HepG2 (cell line): ENCODE measurements around the gene ACSM3. TPM values are rescaled to one million over a fixed set of nuclear protein-coding genes. Genes with fewer than 3 reads are reported as not detected.

Experiments
- ATAC-seq: fragments of 200-7000 bp; cut with Tn5 transposase; 3 replicates; pipeline ENCODE4 v1.9.1; 2020; ENCODE audit warnings: mild to moderate bottlenecking, moderate library complexity
- BruUV-seq: library from RNA; stranded (reverse); fragments of 400-500 nt; replicated peaks from 2 replicates; lab custom pipeline; 2021; lab: Mats Ljungman, UMichigan
- CTCF ChIA-PET: fragments of 300-600 bp; formaldehyde crosslinking; extraction: SDS; loops from one replicate; lab custom pipeline; 2021; ENCODE audit warnings: low total read pairs, inconsistent platforms, low intra/inter-chr PET ratio; lab: Yijun Ruan, JAX
- POLR2A ChIA-PET: fragments of 350-600 bp; sonication (Branson Sonifier 250); formaldehyde crosslinking; loops from one replicate; lab custom pipeline; 2020; ENCODE audit warnings: antibody characterized with exemption, inconsistent platforms; lab: Yijun Ruan, JAX
- DNase-seq: peaks from one replicate; pipeline ENCODE4 v3.0.0-alpha.2; 2015; ENCODE audit warnings: low spot score
- FAIRE-seq: peaks from 3 replicates; lab custom pipeline; 2011; peaks lifted over from hg19 to GRCh38; lab: Jason Lieb, UNC
- H2AFZ ChIP-seq: one replicate; pipeline ENCODE4 v1.6.1; 2011; ENCODE audit warnings: low read length, inconsistent platforms
- H3K27ac ChIP-seq: fragments of 300-600 bp; 3 replicates; pipeline ENCODE4 v1.8.0; 2011; ENCODE audit warnings: mixed run types, mild to moderate bottlenecking, mixed read lengths, low read length, inconsistent platforms; ENCODE audit not compliant: insufficient read depth; ENCODE audit errors: extremely low read length
- H3K27me3 ChIP-seq, 2 experiments: fragments of 200-600 bp in 1 of 2; 2 replicates in 1 of 2; 3 replicates in 1 of 2; pipeline versions ENCODE4 v1.6.0 to v1.8.0; 2011; ENCODE audit warnings: low read length in 2 of 2, mild to moderate bottlenecking in 2 of 2, moderate library complexity in 2 of 2, inconsistent platforms in 1 of 2; ENCODE audit not compliant: insufficient read depth in 2 of 2, control insufficient read depth in 1 of 2
- H3K36me3 ChIP-seq, 2 experiments: fragments of 200-600 bp in 1 of 2; replicated peaks in 1 of 2; 2 replicates in 1 of 2; 3 replicates in 1 of 2; pipeline versions ENCODE4 v1.5.1 to v1.8.0; 2011; ENCODE audit warnings: low read length in 2 of 2, inconsistent platforms in 1 of 2; ENCODE audit not compliant: insufficient read depth in 2 of 2, control insufficient read depth in 1 of 2
- H3K4me1 ChIP-seq: 2 replicates; pipeline ENCODE4 v1.5.1; 2012; ENCODE audit warnings: low read length, inconsistent platforms; ENCODE audit not compliant: insufficient read depth
- H3K4me2 ChIP-seq: 2 replicates; pipeline ENCODE4 v1.6.0; 2011; ENCODE audit warnings: low read depth, low read length, inconsistent platforms
- H3K4me3 ChIP-seq, 3 experiments: fragments of 200-600 bp in 1 of 3; sonication (generic), shearing (Covaris generic) in 1 of 3; replicated peaks in 1 of 3; 2 replicates each; pipeline ENCODE4 v1.5.1; 2011 to 2016; ENCODE audit warnings: low read length in 3 of 3, inconsistent platforms in 2 of 3, low read depth in 2 of 3, mild to moderate bottlenecking in 2 of 3, control low read depth in 1 of 3, mixed read lengths in 1 of 3; ENCODE audit not compliant: insufficient read depth in 1 of 3
- H3K79me2 ChIP-seq: one replicate; pipeline ENCODE4 v1.6.1; 2011; ENCODE audit warnings: low read length, inconsistent platforms; ENCODE audit not compliant: insufficient read depth
- H3K9ac ChIP-seq: 2 replicates; pipeline ENCODE4 v1.6.0; 2011; ENCODE audit warnings: mild to moderate bottlenecking, low read depth, low read length, inconsistent platforms; ENCODE audit not compliant: insufficient read depth
- H3K9me3 ChIP-seq: 2 replicates; pipeline ENCODE4 v1.5.1; 2012; ENCODE audit warnings: mild to moderate bottlenecking, low read length
- H4K20me1 ChIP-seq: 2 replicates; pipeline ENCODE4 v1.6.0; 2011; ENCODE audit warnings: inconsistent platforms, mild to moderate bottlenecking, low read length, moderate library complexity; ENCODE audit not compliant: insufficient read depth
- BRCA1 ChIP-seq: sonication (generic); formaldehyde crosslinking; IDR thresholded peaks from 2 replicates; pipeline ENCODE4 v1.4.0; 2020; ENCODE audit warnings: missing genetic modification reagents
- HNRNPL ChIP-seq: fragments of 200-400 bp; formaldehyde crosslinking; IDR thresholded peaks from 2 replicates; pipeline ENCODE4 v1.6.1; 2017; ENCODE audit warnings: mild to moderate bottlenecking, low read depth, low read length
- HOXA7 ChIP-seq: sonication (generic); formaldehyde crosslinking; IDR thresholded peaks from 2 replicates; pipeline ENCODE4 v1.8.1; 2022; ENCODE audit warnings: mild to moderate bottlenecking, missing genetic modification reagents, moderate library complexity
- ZNF589 ChIP-seq: sonication (generic); formaldehyde crosslinking; conservative IDR thresholded peaks from 2 replicates; pipeline ENCODE4 v1.8.0; 2022; ENCODE audit warnings: mild to moderate bottlenecking, moderate library complexity, missing genetic modification reagents
- ZNF672 ChIP-seq: sonication (generic); formaldehyde crosslinking; IDR thresholded peaks from 2 replicates; pipeline ENCODE4 v1.8.1; 2022; ENCODE audit warnings: missing genetic modification reagents
- ZNF776 ChIP-seq: sonication (generic); formaldehyde crosslinking; IDR thresholded peaks from 2 replicates; pipeline ENCODE4 v1.4.0; 2020; ENCODE audit warnings: mild to moderate bottlenecking, missing genetic modification reagents
- WGBS: methylation state at CpG from one replicate; pipeline ENCODE4 v1.1.6; 2017; ENCODE audit warnings: low lambda C conversion rate; 5-methylcytosine and 5-hydroxymethylcytosine counted together
- in situ Hi-C: cut with HindIII; loops from 2 replicates; pipeline ENCODE4 v1.10.0; 2017; ENCODE audit warnings: low pct_unique_long_range_greater_than_20kb; ENCODE audit not compliant: extremely low pct_ligation_motif_present
- intact Hi-C: fragments of 100-400 bp; cut with micrococcal nuclease; formaldehyde crosslinking; loops from one replicate; pipeline ENCODE4 v1.10.0; 2022; ENCODE audit not compliant: unreplicated experiment
- polyA plus RNA-seq, 8 experiments: library from polyadenylated mRNA; depleted of rRNA in 3 of 8; stranded (reverse) in 7 of 8; unstranded in 1 of 8; fragments of >200 nt; fragmentation: Illumina TruSeq in 4 of 8; extraction: Trizol in 4 of 8; gene quantifications; 2 replicates each; pipeline versions ENCODE4 v1.2.1 to v1.2.3, GENCODE V29; 2011 to 2016; ENCODE audit warnings: low read depth in 4 of 8, missing spikeins in 1 of 8, mixed read lengths in 1 of 8; ENCODE audit not compliant: insufficient read depth in 1 of 8
- total RNA-seq, 5 experiments: library from RNA; depleted of rRNA; stranded (reverse); fragments of >200 nt; fragmentation: Illumina TruSeq; extraction: Trizol; gene quantifications; 2 replicates each; pipeline ENCODE4 v1.2.3, GENCODE V29; 2016; ENCODE audit warnings: low read depth in 1 of 5
- TF ChIP-seq, protein P1 (sequence below): sonication (generic); formaldehyde crosslinking; IDR thresholded peaks from 2 replicates; pipeline ENCODE4 v1.4.0; 2020; ENCODE audit warnings: mild to moderate bottlenecking, missing genetic modification reagents
- TF ChIP-seq, protein P2 (sequence below): sonication (generic); formaldehyde crosslinking; IDR thresholded peaks from 2 replicates; pipeline ENCODE4 v1.5.1; 2020; ENCODE audit warnings: mild to moderate bottlenecking, missing genetic modification reagents, moderate library complexity

Gene ACSM3
- total and polyA plus RNA-seq, 2 of the 13 experiments (the other 11 are each of a cell fraction or from before 2014, with no cell fraction given): 74.0 to 108 TPM

DNA sequence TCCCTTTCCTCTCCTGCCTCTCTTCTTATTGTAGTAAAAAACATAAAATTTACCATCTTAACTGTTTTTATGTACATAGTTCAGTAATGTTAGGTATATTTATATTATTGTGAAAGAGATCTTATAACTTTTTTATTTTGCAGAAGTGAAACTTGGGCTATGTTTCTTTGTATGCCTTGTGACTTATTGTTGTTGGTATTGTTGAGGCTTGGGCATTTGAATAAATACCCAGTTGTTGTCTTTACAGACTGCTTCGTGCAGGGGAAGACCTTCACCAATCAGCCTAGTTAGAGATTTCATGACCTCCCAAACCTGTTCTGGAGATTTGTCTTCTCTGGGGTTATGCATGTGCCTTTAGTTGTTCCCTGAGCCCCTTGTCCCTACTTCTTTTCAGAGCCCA, 74.4 kb downstream of the ACSM3 start (continued):
- TF ChIP-seq ZNF589 (CRISPR knock-in tag) (no peak), ZNF672 (CRISPR knock-in tag) (no peak), ZNF776 (CRISPR knock-in tag) (no peak)
- TF ChIP-seq, protein P1, sequence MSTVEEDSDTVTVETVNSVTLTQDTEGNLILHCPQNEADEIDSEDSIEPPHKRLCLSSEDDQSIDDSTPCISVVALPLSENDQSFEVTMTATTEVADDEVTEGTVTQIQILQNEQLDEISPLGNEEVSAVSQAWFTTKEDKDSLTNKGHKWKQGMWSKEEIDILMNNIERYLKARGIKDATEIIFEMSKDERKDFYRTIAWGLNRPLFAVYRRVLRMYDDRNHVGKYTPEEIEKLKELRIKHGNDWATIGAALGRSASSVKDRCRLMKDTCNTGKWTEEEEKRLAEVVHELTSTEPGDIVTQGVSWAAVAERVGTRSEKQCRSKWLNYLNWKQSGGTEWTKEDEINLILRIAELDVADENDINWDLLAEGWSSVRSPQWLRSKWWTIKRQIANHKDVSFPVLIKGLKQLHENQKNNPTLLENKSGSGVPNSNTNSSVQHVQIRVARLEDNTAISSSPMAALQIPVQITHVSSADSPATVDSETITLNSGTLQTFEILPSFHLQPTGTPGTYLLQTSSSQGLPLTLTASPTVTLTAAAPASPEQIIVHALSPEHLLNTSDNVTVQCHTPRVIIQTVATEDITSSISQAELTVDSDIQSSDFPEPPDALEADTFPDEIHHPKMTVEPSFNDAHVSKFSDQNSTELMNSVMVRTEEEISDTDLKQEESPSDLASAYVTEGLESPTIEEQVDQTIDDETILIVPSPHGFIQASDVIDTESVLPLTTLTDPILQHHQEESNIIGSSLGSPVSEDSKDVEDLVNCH (CRISPR knock-in tag): no peak

DNA sequence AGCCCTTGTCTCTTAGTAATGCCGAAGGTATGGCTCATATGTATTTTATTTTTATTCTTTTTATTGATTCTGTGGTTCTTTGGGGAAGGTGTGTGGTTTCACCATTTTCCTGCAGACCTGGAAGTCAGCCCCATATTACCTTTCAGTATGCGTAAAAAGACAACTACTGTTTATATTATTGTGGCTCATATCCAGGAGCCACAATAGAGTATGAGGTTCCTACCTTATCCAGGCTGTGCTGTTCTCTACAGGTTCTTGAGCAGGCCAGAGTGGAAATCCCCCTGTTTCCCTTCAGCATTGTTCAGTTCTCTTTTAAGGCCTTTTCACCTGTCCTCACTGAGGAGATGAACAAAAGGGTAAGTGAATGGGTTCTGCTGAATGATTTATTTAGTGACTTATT, 75.7 kb downstream of the ACSM3 start:
- Histone ChIP-seq H3K9me3 (no peaks in the 10 kb centered on the region; the same call in 1 of the 2 replicates), H3K36me3 (peaks cover 11 to 48% of the 10 kb centered on the region in 2 experiments), H3K9ac (no peak overlapping the region), H3K4me1 (no peaks in the 10 kb centered on the region), H3K79me2 (no peaks in the 10 kb centered on the region), H3K27me3 (no peaks in the 10 kb centered on the region), H4K20me1 (no peaks in the 10 kb centered on the region), H3K4me2 (no peak overlapping the region), H3K4me3 (no peak overlapping the region), H3K27ac (no peak overlapping the region)
- ChIA-PET POLR2A (no interaction called here), CTCF (no interaction called here)
- FAIRE-seq: no peak
- no peak for ATAC-seq
- DNase-seq: no peak
- in situ Hi-C loops: no loop called here
- TF ChIP-seq BRCA1 (no peak), HNRNPL (no peak), ZNF672 (CRISPR knock-in tag) (no peak), HOXA7 (CRISPR knock-in tag) (no peak)
- TF ChIP-seq, protein P2, sequence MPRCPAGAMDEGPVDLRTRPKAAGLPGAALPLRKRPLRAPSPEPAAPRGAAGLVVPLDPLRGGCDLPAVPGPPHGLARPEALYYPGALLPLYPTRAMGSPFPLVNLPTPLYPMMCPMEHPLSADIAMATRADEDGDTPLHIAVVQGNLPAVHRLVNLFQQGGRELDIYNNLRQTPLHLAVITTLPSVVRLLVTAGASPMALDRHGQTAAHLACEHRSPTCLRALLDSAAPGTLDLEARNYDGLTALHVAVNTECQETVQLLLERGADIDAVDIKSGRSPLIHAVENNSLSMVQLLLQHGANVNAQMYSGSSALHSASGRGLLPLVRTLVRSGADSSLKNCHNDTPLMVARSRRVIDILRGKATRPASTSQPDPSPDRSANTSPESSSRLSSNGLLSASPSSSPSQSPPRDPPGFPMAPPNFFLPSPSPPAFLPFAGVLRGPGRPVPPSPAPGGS (CRISPR knock-in tag): no peak
- TF ChIP-seq, all 625 proteins: peak for 0
- no peak overlapping the region for H2AFZ ChIP-seq
- WGBS: 96% methylated on average over 2 of the region's 2 CpGs
- BruUV-seq: no TSS peak
- intact Hi-C loops: no loop called here
